ENCODE measurements around the gene KCNS1.
"Not testable (repeated sequence)": the region's sequence is repeated elsewhere in the genome, so short reads cannot be mapped to it uniquely, and the experiment has no call there.

Gene KCNS1

DNA sequence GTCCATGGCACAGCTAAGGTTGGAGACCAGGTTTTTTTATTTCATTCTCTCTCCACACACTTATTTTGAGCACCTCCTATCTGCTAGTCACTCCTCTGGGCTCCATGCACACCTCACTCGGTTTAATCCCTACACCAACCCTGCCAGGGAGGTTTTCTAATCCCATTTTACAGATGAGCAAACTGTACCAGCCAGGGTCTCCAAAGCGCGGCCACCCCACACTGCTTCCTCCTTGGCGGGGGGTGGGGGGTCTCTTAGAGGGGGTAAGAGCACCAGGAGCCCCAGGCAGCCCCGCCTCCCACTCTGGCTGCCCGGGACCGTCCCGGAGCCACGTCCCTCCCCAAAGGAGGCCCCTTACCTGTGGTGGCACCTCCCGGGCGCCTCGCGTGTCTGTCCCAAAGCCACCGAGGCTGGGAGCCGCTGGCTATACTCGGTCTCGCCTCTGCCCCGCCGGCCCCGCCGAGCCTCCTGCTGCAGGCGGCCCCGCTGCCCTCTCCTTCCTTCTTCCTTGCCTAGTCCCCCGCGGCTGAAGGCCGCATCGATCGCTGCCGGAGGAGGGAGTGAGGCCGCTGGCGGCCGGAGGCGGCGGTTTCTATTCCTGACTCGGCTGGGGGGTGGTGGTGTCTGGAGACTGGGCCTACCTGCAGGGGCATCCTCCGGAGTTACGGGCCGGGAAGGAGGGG, at the start of gene KCNS1:
Gene KCNS1, minus strand, starts transcription at position 565 of the 683 bp plus-strand sequence. CDS start 1,891 bp downstream, outside the sequence.
- DNase-seq (ENCODE audit: extremely low read depth, low read depth): no peak
- no peak for TF ChIP-seq CTCF (IDR thresholded peaks at IDR 0.05; ENCODE audit: low read depth, low read length)

DNA sequence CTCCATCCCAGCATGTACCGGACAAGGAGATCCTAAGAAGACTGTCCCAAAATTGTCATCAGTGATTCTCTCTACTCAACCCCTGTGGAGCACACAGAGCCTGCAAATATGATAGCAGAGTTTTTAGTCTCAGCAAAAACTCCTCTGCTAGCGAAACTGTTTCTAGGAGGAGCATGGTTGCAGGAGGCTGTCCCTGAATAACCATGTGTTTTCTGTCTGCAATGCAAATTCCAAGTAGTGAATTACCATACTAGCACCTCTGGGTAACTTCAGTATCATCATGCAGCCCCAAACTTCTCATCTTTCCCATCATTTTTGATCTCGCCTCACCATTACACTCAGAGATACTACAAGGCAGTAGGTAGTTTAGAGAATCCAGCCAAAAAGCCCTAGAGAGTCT, 48.1 kb upstream of the KCNS1 start:
- no peak for TF ChIP-seq CTCF (IDR thresholded peaks at IDR 0.05; ENCODE audit: low read depth, low read length)
- no peak for DNase-seq (ENCODE audit: extremely low read depth, low read depth)

DNA sequence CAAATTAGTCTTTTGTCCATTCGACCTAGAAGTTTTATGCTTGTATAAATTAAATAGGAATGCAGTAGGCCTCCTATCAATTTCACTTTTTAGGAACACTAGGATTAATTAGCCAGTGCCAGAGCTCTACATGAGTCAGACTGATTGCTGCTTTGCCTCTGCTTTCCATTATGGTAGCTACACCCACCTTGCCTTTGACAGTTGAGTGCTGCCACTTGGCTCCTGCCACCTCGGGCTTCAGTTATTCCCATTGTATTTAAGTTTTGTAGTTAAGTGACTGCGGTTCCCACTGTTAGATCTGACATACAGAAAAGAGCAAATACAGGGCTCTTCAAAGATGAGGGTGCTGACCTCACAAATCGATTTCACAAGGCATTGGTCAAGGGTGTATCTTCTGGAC, 39.9 kb upstream of the KCNS1 start:
- DNase-seq (ENCODE audit: extremely low read depth, low read depth): no peak
- no peak for TF ChIP-seq CTCF (IDR thresholded peaks at IDR 0.05; ENCODE audit: low read depth, low read length)

DNA sequence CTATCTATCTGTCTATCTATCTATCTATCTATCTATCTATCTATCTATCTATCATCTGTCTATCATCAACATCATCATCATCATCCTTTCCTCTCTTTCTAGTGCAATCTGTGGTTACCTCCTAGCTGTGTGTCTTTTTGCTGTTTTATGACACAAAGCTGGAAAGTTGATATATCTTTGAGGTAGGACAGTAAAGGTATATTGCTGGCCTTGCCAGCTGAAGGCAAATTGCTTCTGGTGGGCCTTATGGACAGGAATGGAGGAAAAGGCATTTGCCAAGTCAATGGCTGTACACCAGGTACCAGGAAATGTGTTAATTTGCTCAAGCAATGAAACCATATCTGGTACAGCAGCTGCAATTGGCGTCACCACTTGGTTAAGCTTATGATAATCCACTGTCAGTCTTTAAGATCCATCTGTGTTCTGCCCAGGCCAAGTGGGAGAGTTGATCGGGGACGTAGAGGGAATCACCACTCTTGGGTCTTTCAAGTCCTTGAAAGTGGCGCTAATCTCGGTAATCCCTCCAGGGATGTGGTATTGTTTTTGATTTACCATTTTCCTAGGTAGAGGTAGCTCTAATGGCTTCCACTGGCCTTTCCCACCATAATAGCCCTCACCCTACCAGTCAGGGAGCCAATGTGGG, 38.9 kb upstream of the KCNS1 start:
- not testable (repeated sequence) for DNase-seq (ENCODE audit: extremely low read depth, low read depth)

- peak; percentile 49 for TF ChIP-seq CTCF (IDR thresholded peaks at IDR 0.05; ENCODE audit: low read depth, low read length)
- DNase-seq (ENCODE audit: extremely low read depth, low read depth): no peak
These were observed 37.8 kb upstream of the KCNS1 start for GRCh38 chr20:45138561-45139300.

DNA sequence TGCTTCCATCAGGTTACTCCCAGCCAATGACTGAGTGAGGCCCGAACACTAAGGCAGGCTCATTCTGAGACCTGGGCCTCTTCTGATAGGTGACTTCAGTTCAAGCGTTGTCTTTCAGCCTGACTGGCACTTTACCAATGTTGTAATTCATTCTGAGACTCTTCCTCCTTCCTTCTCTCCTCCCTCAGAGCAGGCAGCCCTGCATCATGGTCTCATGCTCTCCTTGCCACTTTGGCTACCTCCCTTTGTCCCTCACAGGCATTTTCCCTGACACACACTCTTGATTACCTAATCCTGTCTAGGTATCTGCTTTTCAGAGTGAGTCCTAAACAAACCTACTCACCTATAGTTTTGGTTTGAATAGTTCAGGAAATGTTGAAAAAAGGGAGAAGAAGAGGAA, 36.0 kb upstream of the KCNS1 start:
- no peak for DNase-seq (ENCODE audit: extremely low read depth, low read depth)
- TF ChIP-seq CTCF (IDR thresholded peaks at IDR 0.05; ENCODE audit: low read depth, low read length): no peak

GRCh38 chr20:45128099-45128498, 27.2 kb upstream of the KCNS1 start:
- no peak for TF ChIP-seq CTCF (IDR thresholded peaks at IDR 0.05; ENCODE audit: low read depth, low read length)
- DNase-seq (ENCODE audit: extremely low read depth, low read depth): no peak
